ENCODE measurements around the gene RNF152. TPM values are rescaled to one million over a fixed set of nuclear protein-coding genes. Genes with fewer than 3 reads are reported as not detected.

Gene RNF152
- total RNA-seq, 1 donor from 2014 or later = 45.7 TPM

- Histone ChIP-seq H3K36me3 (peaks cover 0 to 15% of the 10 kb centered on the region in 2 donors), H3K4me3 (no peak overlapping the region), H3K9me3 (no peaks in the 10 kb centered on the region), H3K4me1 (no peaks in the 10 kb centered on the region), H3K27me3 (no peaks in the 10 kb centered on the region), H3K27ac (no peak overlapping the region)
- intact Hi-C loops (cut with DNase I) = no loop called here
- no peak for DNase-seq (ENCODE audit: extremely low spot score in 2 of 2)
- TF ChIP-seq POLR2A (IDR thresholded peaks at IDR 0.05) (no peak), POLR2AphosphoS5 (IDR thresholded peaks at IDR 0.05; ENCODE audit: insufficient read depth in 1 of 2, low read depth in 1 of 2) (no peak), CTCF (IDR thresholded peaks at IDR 0.05) (no peak)
Observed at GRCh38 chr18:61817086-61817485, 75.7 kb downstream of the RNF152 start.

GRCh38 chr18:61815885-61816470 is 76.8 kb downstream of the RNF152 start:
- Histone ChIP-seq H3K36me3 (peaks cover 0 to 15% of the 10 kb centered on the region in 2 donors), H3K27me3 (no peaks in the 10 kb centered on the region), H3K4me3 (no peak overlapping the region), H3K4me1 (no peaks in the 10 kb centered on the region), H3K9me3 (no peaks in the 10 kb centered on the region), H3K27ac (no peak overlapping the region)
- no peak for TF ChIP-seq CTCF (IDR thresholded peaks at IDR 0.05)
- TF ChIP-seq POLR2AphosphoS5 (IDR thresholded peaks at IDR 0.05; ENCODE audit: insufficient read depth in 1 of 2, low read depth in 1 of 2) = no peak
- TF ChIP-seq POLR2A (IDR thresholded peaks at IDR 0.05) = no peak
- DNase-seq (ENCODE audit: extremely low spot score in 2 of 2) = no peak
- intact Hi-C loops (cut with DNase I) = no loop called here

GRCh38 chr18:61808286-61808685 is 84.5 kb downstream of the RNF152 start:
- no peaks in the 10 kb centered on the region for H3K27me3 ChIP-seq
- H3K9me3 ChIP-seq = no peaks in the 10 kb centered on the region
- no peaks in the 10 kb centered on the region for H3K36me3 ChIP-seq
- DNase-seq (ENCODE audit: extremely low spot score in 2 of 2) = no peak
- no peak overlapping the region for H3K27ac ChIP-seq
- H3K4me1 ChIP-seq = no peaks in the 10 kb centered on the region
- intact Hi-C loops (cut with DNase I) = no loop called here
- no peak overlapping the region for H3K4me3 ChIP-seq
- TF ChIP-seq POLR2AphosphoS5 (IDR thresholded peaks at IDR 0.05; ENCODE audit: insufficient read depth in 1 of 2, low read depth in 1 of 2) = no peak
- no peak for TF ChIP-seq POLR2A (IDR thresholded peaks at IDR 0.05)
- TF ChIP-seq CTCF (IDR thresholded peaks at IDR 0.05) = no peak

- Histone ChIP-seq H3K27ac (no peak overlapping the region), H3K4me1 (no peaks in the 10 kb centered on the region), H3K27me3 (no peaks in the 10 kb centered on the region), H3K4me3 (no peak overlapping the region), H3K36me3 (no peaks in the 10 kb centered on the region), H3K9me3 (no peaks in the 10 kb centered on the region)
- no peak for DNase-seq (ENCODE audit: extremely low spot score in 2 of 2)
- intact Hi-C loops (cut with DNase I) = no loop called here
- TF ChIP-seq POLR2AphosphoS5 (IDR thresholded peaks at IDR 0.05; ENCODE audit: insufficient read depth in 1 of 2, low read depth in 1 of 2) (no peak), CTCF (IDR thresholded peaks at IDR 0.05) (no peak), POLR2A (IDR thresholded peaks at IDR 0.05) (no peak)
Observed at GRCh38 chr18:61803393-61803792, 89.4 kb downstream of the RNF152 start.

GRCh38 chr18:61797696-61798590 is 94.9 kb downstream of the RNF152 start:
- Histone ChIP-seq H3K27me3 (no peaks in the 10 kb centered on the region), H3K4me3 (no peak overlapping the region), H3K4me1 (no peaks in the 10 kb centered on the region), H3K36me3 (no peaks in the 10 kb centered on the region), H3K9me3 (no peaks in the 10 kb centered on the region), H3K27ac (no peak overlapping the region)
- TF ChIP-seq POLR2A (IDR thresholded peaks at IDR 0.05) (no peak), CTCF (IDR thresholded peaks at IDR 0.05) (no peak), POLR2AphosphoS5 (IDR thresholded peaks at IDR 0.05; ENCODE audit: insufficient read depth in 1 of 2, low read depth in 1 of 2) (no peak)
- no peak for DNase-seq (ENCODE audit: extremely low spot score in 2 of 2)
- intact Hi-C loops (cut with DNase I) = no loop called here
